GM21786 (cell line): ENCODE measurements around the gene AFAP1L2.
A peak's percentile ranks its signal among the peaks of the same experiment; 100 is the strongest.

Source experiments
- ATAC-seq: cut with Tn5 transposase; IDR thresholded peaks from one replicate; pipeline ENCODE4 v1.9.1; 2021; ENCODE audit not compliant: unreplicated experiment

The AFAP1L2 gene

DNA sequence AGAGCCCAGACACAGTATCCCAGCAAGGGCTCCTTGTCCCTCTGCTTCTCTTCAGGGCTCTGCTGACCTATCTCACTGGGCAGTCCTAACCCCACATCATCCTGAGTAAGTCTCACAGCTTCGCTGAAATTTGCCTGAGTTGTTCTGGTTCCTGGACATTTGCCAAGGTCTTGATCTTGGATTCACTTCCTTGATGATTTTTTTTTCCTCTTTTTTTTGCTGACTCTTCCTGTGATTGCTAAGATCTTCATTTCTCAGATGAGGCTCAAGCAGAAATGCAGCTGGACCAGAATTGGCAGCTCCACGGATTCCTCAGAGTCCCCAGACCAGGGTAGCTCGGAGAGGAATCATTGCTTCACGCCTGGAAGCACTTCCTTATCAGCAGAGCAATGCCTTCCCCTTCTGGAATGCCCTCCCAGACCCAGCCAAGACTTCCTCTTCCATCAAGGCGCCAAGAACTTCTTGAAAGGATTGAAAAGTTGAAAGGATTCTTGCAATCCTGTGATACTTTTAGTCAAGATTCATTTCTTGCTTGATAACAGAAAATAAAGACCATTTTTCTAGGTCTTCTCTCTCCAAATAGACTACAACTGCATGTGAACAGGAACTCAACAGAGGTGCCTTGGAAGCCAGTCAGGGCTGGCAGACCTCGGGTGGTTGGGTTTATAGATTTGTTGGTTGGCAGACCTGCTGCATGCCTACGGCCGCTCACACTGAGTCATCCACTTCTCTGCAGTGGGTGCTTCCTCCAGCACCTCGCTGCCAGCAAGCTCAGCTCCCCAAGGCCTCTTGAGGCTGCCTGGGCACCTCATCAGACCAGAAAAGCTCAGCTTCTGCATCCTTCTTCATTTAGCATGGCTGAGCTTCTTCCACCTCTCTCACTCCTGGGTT is 8.8 kb upstream of the AFAP1L2 start:
- no peak for ATAC-seq

GRCh38 chr10:114408968-114409444 is 4.7 kb upstream of the AFAP1L2 start:
- ATAC-seq = no peak

DNA sequence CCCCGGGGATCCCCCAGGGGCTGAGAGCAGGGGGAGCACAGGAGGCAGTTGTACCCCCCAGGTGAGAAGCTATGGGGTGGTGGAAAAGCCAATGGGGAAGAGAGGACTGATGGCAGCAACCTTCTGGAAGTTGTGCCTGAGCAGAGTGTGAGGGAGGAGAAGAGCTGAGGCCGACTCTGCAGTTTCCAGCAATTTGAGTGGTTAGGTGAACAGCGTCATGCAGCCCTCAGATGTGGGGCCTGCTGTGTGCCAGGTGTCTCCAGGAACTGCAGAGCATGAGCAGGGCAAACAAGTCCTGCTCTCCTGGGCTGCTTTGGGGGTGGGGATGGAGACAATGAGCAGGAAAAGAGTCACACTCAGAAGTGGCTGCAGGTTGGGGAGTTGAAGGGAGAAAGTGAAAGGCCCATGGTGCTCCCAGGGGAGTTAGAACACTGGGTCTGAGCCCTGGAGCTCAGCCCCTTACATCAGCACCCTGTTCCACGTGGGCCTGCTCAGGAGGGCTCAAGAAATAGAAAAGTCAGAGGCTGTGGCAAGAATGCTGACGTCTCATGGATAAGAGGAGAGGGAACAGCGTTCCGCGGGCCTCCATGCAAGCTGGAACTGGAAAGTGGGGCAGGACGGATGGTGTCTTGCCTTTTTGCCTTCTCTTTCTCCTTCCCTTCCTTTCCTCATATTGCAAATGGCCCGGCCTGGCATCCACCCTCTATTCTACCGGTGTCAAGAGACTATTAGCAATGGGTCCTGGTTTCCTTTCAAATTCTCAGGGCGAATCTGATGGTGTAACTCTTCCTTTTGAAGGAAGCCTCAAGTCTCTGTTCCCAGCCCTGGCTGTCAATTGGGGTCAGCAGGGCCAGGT is 4.0 kb upstream of the AFAP1L2 start:
- ATAC-seq = peak; percentile 49

DNA sequence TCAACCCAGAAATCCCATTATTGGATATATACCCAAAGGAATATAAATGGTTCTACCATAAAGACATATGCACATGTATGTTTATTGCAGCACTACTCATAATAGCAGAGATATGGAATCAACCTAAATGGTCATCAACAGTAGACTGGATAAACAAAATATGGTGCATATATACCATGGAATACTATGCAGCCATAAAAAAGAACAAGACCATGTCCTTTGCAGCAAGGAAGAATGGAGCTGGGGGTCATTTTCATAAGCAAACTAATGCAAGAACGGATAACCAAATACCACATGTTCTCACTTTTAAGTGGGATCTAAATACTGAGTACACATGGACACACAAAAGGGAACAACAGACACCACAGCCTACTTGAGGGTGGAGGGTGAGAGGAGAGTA is 2.2 kb upstream of the AFAP1L2 start:
- no peak for ATAC-seq

DNA sequence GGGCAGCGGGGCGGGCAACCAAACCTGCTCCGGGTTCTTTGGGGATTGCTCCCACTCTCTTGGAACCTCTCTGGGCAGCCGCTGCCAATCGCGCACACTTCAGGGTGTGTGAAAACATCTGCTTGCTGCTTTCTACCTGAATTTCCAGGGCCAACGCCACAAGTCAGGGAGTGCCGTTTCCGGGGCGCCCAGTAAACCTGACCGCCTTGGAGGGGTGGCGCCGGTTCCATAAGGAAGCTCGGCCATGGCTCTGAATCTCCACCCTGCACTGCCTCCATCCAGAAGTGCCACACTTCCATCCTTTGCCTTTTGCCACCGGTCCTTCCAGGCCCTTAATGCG is 679 bp upstream of the AFAP1L2 start:
- no peak for ATAC-seq

DNA sequence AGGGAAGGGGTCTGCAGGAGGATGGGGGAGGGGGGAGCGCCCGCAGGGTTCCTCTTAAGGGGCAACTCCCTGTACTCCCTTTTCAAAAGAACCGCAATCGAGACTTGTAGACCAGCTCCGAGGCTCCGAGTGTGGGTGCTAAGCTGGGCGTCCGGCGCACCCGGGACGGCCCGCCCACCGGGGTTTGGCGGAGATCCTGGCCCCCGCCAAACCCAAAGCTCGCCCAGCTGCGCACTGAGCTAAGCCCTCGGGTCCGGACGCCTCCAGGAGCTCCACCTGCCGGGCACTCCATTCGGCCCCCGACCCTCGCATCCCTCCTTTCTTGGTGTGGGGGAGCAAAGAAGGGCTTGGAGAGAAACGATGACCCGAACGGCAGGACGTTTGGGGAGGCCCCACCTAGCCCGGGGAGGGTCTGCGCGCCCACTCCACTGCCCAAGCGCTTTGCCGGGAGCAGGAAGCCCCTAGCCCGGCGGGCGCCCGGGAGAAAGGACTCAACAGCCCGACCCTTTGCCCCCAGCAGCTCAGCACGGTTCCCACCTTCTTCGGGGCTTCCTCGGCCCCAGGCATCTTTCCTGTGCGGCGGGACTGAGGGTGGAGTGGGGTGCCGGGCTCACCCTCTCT is 651 bp downstream of the AFAP1L2 start:
- ATAC-seq = no peak

GRCh38 chr10:114402871-114403540 is 1.3 kb downstream of the AFAP1L2 start:
- ATAC-seq = no peak

GRCh38 chr10:114402233-114402632 is 2.1 kb downstream of the AFAP1L2 start:
- no peak for ATAC-seq

- ATAC-seq = no peak
Observed at GRCh38 chr10:114401195-114401791, 3.0 kb downstream of the AFAP1L2 start.

GRCh38 chr10:114400091-114400490 is 4.2 kb downstream of the AFAP1L2 start:
- ATAC-seq = no peak

DNA sequence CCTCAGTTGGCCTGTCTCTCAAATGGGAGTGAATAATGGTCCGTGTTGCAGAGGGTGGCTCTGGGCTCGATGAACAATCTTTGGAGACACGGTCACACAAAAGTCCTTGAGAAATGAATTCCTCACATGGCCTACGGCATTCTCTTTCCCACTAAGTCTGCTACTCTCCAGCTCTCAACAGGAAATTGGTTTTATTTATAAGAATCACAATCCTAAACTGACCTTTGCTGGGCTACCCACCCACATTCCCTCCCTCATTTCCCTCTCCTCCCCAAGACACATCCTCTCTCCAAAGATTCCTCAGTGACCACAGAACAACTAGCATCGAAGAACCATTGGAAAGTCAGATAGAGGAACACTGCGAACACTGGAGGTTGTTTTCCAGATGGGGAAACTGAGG is 4.7 kb downstream of the AFAP1L2 start:
- no peak for ATAC-seq

DNA sequence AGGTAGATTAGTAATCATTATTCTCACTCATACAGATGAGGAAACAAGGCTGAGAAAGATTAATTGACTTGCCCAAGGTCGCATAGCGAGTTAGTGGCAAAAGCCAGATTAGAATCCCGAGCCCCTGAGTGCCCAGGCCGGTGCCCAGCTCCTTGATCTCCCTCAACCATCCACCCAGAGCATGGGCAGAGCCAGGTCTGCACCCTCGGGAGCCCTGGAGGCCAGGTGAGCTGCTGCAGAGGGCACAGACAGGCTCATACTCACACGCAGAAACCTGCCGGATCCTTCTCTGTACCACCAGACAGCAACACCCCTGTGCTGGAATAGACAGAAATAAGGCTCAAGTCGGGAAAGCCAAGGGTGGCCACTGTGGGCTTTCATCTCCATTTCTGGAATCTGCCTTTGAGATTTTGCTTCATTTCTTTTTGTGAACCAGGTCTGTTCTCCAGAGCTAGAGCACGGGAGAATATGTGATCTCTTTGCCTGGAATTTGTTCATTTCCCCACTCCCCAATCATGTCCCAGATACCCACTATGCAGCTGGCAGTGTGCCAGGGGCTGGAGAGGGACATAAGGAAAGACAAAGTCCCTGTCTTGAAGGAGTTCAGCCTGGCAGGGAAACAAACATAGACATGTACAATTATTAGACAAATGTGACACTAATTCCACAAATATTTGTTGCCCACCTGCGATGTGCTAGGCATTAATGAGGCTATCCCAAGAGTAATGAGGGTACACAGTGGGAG is 5.5 kb downstream of the AFAP1L2 start:
- ATAC-seq = no peak

DNA sequence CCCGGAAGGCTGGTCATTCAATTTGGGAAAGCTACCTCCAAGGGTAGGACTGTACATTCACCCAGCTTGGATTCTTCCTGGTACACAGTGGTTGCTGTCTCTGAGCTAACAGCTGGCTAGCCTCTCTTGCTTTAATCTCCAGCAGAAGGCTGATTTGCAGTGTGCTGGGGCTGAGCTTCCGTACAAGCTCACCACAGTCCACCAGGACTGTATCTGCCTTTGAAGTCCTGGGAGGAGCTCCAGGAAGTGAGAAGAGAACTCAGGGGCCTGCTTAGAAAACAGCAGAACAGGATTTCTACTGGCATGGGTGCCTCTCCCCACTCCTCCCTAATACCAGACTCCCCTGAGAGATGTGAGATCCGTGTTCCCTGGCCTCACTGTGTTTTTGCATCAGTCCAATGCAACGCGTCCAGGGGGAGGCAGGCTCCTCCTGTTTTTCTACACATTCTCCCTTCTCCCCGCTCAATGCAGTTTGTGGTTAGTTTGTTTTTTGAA is 6.6 kb downstream of the AFAP1L2 start:
- no peak for ATAC-seq

DNA sequence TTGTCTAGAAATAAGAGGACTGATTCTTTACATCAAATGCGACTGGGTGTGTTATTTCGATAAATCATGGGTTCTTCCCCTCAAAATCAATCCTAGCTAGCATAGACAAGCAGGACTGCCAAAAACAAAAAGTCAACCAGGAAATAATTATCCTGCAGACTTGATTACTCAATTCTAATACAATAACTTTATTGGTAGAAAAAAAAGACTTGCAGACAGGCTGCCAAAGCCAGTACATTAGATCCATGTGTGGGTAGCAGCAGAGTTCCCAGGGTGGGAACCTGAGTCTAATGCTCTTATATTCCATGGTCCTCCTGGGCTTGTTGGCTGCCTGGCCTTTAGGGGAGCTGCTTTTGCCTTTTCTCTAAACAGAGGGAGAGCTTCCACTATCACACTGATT is 7.8 kb downstream of the AFAP1L2 start:
- no peak for ATAC-seq

- ATAC-seq = no peak
Observed at GRCh38 chr10:114395366-114396022, 8.8 kb downstream of the AFAP1L2 start.

DNA sequence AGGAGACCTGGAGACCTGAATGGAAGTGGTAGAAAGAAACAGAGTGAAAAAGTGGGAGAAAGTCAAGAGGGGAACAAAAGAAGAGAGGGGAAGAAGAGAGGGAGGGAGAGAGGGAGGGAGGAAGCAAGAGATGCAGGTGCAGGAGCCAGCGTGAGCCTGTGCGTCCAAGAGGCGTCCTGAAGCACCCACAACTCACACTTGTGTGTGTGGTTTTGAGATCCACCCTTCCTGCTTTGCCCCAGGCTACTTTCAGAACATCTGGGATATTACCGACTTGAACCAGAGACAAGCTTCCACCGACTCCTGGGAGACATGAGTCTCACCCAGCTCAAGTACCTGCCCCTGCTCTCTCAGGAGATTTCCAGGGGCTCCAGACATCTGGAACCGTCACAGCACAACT is 9.8 kb downstream of the AFAP1L2 start:
- ATAC-seq = no peak

- no peak for ATAC-seq
Observed at GRCh38 chr10:114393886-114394285, 10.4 kb downstream of the AFAP1L2 start.

DNA sequence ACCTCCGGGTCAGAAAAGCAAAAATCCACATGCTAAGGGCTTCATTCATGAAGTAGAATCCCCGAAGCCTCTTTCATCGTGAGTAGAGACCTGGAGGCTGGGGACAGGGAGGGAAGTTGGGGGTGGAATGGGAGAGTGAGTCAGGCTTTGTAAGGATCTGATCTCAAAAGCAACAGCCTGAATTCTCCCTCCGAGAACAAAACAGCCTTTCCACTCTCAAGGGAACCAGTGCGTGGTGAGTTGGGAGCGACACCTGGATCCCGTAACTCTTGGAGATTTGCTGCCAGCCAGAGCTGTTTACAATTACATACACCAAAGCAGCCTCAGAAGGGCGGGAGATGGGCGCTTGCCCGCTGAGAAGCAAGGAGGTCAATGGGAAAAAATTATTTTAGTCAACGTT is 10.8 kb downstream of the AFAP1L2 start:
- no peak for ATAC-seq

- no peak for ATAC-seq
Observed at GRCh38 chr10:114392112-114392835, 12.0 kb downstream of the AFAP1L2 start.
